Hair follicle dermal papilla cell (primary cell): ENCODE results near the gene EPM2AIP1. TPM values are rescaled to one million over a fixed set of nuclear protein-coding genes. Genes with fewer than 3 reads are reported as not detected.

ENCODE experiments used
- small RNA-seq: library from RNA; depleted of rRNA; stranded (forward); fragments of <200 nt; gene quantifications from one replicate; pipeline ENCODE3, GENCODE V24; 2012
- total RNA-seq: library from RNA; depleted of rRNA; stranded (reverse); fragments of >200 nt; gene quantifications from 2 replicates; pipeline ENCODE4 v1.2.3, GENCODE V29; 2012

EPM2AIP1 gene
- total RNA-seq = 19.6 and 26.0 TPM in 2 replicates

GRCh38 chr3:36992806-36993325, at the start of gene EPM2AIP1:
TSS of gene EPM2AIP1 (minus strand) at chr3:36993131. CDS start at chr3:36993077, 54 bp downstream.

DNA sequence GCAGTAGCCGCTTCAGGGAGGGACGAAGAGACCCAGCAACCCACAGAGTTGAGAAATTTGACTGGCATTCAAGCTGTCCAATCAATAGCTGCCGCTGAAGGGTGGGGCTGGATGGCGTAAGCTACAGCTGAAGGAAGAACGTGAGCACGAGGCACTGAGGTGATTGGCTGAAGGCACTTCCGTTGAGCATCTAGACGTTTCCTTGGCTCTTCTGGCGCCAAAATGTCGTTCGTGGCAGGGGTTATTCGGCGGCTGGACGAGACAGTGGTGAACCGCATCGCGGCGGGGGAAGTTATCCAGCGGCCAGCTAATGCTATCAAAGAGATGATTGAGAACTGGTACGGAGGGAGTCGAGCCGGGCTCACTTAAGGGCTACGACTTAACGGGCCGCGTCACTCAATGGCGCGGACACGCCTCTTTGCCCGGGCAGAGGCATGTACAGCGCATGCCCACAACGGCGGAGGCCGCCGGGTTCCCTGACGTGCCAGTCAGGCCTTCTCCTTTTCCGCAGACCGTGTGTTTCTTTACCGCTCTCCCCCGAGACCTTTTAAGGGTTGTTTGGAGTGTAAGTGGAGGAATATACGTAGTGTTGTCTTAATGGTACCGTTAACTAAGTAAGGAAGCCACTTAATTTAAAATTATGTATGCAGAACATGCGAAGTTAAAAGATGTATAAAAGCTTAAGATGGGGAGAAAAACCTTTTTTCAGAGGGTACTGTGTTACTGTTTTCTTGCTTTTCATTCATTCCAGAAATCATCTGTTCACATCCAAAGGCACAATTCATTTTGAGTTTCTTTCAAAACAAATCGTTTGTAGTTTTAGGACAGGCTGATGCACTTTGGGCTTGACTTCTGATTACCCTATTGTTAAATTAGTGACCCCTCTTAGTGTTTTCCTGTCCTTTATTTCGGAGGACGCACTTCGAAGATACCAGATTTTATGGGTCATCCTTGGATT, 674 bp upstream of the EPM2AIP1 start, which contains the start of gene MLH1:
Gene MLH1 (plus strand): TSS at position 193 of the 958 bp plus-strand sequence. CDS start 30 bp downstream, at position 223.

DNA sequence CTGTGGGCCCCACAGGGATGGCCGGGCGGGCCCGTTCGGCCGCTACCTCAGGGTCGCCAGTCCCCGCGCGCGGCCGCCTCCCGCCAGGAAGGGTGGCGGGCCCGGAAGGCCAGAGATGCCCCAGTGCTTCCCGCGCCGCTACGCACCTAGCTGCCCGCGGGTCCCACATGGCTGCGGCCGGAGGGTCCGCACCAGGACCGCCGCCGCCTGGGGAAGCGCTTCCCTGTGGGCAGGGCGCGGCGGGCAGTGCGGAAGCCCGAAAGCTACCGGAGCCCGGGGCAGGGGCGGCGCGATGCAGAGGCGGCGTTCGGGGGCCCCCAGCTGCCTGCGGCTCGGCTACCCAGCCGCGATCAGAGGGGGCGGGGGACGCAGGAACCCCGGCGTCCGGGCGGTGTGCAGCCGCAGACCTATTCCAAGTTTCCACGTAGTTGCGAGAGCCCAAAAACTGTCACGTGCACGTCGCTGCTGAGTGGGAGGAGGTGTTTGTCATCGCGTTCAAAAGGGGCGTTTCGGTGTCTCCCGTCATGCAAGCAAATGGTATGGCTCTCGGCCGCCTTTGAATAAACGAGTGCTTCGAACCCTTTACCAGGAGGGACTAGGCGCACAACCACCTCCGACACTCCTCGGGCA, 48.2 kb downstream of the EPM2AIP1 start, which contains the start of gene TRANK1:
Gene TRANK1 (minus strand): TSS at position 414 of the 630 bp plus-strand sequence. CDS start 245 bp downstream, at position 169.

Small RNA genes lying within 50 kb of the gene (small RNA-seq; reads per million reads assigned to genes)
- not detected for gene RNU6ATAC4P

Other genes starting within 250 kb of the EPM2AIP1 start
- gene DCLK3, start 228.6 kb downstream of the EPM2AIP1 start, total RNA-seq = under 0.01 TPM in 1 of 2 replicates, not detected in the other
- 33.8 and 47.5 TPM in 2 replicates for gene TRANK1, start 48.1 kb downstream of the EPM2AIP1 start, total RNA-seq
- 36.3 and 44.1 TPM in 2 replicates for gene MLH1, start 387 bp upstream of the EPM2AIP1 start, total RNA-seq
- 86.6 and 88.3 TPM in 2 replicates for gene LRRFIP2, start 181.5 kb upstream of the EPM2AIP1 start, total RNA-seq